GM21360 (cell line): ENCODE data around the gene PRKD1.
"Not testable (repeated sequence)": the region's sequence is repeated elsewhere in the genome, so short reads cannot be mapped to it uniquely, and the experiment has no call there.

ENCODE experiments used
- ATAC-seq: cut with Tn5 transposase; IDR thresholded peaks from one replicate; pipeline ENCODE4 v1.9.1; 2021; ENCODE audit warnings: mild to moderate bottlenecking, moderate library complexity; ENCODE audit not compliant: unreplicated experiment

Gene PRKD1

DNA sequence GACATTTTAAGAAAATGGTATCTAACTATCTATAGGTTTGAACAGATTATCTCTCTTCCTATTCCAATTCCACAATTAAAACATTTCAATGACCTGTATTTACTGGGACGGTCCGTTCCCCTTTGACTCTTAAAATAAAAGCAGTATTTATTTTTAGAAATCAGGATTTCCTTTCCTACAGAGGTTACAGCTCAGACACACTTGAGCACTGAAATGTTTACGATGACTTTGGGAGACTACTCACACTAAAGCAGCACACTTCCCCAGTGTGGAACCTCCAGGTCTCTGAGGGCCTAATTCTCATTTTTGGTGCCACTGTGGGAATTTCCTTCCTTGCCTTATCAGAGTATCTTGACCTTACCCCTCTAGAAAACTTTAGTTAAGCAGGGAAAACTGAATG, 181.8 kb downstream of the PRKD1 start:
- no peak for ATAC-seq

DNA sequence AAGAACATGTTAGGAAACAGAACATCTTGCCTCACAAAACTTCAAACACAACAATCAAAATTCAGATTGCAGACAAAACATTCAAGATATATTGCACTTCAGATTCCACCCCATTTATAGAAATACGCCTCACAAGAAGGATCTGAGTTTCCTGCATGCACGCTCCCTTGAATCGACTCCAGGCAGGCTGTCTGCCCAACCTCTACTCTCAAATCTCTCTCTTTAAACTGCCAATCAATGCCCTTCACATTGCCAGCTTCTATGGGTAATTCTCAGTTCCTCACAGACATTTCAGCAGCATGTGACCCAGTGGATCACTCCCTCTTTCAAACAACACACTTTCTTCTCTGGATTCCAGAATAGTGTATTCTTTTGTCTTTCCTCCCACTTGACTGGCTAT, 184.1 kb downstream of the PRKD1 start:
- no peak for ATAC-seq

DNA sequence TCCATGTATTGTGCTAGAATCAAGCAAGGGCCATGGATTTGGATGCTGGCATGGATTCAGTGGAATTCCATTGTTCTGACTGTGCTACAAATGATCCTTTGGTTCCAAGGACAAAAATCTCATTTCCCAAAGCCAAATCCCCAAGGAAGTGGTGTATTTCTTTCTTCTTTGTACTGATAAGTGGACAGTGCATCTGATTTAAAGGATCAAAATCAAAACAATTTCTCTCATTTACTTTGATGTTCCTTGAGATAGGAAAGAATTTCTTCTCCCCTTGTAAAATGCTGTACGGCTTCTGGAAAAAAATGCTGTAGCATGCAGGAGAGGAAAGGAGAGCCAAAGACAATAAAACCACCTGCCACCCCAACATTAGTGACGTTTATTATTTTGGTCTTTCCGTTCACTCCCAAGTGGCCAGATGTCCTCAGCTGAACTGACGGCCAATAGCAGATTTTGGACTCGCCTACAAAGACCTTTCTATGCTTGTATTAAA, 185.7 kb downstream of the PRKD1 start:
- ATAC-seq = no peak

DNA sequence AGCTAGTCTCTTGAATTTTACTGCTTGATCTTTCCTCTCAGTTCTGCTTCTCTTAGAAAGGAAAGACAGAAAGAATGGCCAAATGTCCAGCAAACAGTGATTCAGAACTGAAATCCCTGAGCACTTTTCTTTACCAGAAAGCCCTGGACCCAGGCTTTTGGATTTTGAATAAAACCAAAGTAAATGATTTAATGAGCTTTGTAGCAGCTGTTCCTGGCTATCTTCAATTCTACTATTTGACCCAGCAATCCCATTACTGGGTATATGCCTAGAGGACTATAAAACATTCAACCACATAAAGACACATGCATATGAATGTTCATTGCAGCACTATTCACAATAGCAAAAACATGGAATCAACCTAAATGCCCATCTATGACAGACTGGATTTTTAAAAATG, 187.2 kb downstream of the PRKD1 start:
- ATAC-seq = no peak

DNA sequence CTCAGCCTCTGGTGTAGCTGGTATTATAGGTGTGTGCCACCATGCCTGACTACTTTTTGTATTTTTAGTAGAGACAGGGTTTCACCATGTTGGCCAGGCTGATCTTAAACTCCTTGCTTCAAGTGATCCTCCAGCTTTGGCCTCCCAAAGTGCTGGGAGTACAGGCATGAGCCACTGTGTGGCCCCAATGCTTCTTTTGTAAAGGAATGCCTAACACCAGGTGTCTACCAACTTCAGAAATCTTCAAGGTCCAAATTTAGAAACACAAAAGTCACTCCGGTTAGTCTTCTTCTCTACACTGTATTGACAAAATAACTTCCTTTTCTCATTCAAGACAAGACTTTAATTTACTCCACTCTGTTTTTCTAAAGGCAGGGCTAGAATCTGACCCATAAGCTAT, 188.7 kb downstream of the PRKD1 start:
- no peak for ATAC-seq

DNA sequence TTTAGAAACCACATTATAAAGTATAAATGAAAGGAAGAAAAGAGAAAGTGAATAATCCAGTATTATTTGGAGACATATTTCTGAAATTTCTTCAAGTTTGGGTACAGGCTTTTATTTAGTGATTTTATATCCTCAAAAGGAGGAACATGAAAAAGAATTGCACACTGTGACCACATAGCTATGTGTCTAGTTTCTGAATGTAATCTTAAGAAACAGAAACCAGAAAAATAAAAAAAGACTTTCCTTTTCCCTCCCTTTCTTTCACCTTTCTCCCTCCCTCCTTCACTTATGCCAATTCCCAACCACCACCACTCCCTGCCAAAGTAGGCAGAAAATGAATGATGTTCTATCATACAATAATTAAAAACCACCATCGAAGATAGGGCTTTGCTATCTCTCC, 189.6 kb downstream of the PRKD1 start:
- ATAC-seq = no peak

DNA sequence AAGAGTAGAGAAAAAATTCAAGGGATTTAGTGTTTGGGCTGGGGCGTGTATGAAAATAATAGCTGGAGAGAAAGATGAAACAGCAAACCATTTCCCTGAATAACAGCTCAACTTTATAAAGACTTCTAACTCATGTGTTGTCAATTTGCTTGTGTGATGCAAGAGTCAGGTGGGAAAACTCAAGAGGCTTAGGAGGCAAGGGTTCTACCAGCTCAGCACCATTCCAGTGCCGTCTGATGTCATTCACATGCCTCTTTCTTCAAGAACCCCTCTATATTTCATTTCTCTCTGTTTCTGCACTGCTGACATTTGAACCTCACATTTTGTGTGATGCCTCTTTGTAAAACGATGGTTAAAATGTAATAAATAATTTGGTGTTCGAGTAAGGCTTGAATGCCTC, 192.2 kb downstream of the PRKD1 start:
- ATAC-seq = no peak

DNA sequence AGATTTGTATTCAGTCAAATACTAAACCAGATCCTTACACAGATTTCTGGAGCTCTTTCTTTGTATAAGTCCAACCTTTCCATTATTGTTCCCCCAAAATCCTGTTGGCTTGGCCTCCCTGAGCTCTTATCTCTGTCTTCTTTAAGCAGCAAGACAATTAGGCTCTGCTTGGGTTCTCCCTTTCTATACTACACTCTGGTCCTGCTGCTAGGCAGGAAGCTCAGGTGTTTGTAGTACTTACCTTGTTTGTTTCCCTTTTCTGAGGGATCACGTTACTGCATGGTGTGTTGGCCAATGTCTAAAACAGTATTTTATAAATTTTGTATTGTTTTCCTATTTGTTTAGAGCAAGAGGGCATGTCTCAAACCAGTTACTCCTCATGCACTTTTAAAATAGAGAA, 192.9 kb downstream of the PRKD1 start:
- no peak for ATAC-seq

DNA sequence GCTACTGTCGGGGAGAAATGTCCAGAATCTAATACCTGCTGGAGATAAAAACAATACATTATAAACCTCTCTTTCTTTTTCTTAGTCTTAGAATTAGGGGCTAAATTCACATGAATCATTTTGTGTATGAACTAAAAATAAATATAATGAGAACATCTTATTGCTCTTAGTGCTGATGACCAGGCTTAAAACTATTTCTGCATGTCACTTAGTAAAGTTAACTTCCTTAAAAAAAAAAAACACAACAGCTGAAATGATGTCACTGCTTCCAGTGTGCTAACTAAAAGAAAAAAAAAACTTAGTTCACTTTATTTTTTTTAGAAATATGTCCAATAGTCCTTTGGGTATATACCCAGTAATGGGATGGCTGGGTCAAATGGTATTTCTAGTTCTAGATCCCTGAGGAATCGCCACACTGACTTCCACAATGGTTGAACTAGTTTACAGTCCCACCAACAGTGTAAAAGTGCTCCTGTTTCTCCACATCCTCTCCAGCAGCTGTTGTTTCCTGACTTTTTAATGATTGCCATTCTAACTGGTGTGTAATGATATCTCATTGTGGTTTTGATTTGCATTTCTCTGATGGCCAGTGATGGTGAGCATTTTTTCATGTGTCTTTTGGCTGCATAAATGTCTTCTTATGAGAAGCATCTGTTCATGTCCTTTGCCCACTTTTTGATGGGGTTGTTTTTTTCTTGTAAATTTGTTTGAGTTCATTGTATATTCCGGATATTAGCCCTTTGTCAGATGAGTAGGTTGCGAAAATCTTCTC, 200.9 kb downstream of the PRKD1 start:
- ATAC-seq = not testable (repeated sequence)

DNA sequence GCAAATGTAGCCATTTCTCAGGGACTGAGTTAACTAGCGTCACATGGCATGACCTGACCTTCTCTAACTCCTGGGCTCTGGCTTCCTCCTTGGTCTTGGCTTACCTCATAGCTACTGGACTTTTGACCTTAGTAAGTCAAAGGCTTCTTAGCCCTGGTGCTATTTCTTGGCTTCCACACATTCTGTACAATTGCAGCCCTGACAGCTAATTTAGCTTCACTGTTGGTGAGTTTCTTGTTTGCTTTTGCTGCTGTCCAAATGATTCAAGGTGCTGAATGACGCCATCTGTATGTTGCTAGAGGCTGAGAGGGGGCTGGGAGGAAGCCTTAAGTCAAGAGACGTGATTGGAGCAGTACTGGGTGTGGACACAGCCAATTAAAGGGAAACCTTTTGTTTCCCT, 202.7 kb downstream of the PRKD1 start:
- no peak for ATAC-seq

DNA sequence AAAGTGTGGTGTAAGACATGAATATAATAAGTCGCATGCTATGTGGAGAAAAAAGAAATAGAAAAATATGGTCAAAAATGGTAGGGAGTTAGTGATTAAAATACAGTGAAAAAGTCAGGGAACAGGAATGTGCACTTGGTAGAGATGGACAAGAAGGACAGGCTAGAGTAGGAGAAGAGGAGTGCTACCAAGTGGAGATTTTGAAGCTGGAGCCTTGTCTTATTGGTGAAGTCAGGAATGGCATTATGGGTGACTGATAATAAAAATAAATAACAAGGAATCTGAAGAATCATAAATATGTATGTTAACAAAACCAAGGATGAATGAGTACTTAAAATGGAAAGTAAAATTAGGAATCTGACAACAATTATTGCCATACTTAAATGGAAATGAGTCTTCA, 204.8 kb downstream of the PRKD1 start:
- ATAC-seq = no peak

DNA sequence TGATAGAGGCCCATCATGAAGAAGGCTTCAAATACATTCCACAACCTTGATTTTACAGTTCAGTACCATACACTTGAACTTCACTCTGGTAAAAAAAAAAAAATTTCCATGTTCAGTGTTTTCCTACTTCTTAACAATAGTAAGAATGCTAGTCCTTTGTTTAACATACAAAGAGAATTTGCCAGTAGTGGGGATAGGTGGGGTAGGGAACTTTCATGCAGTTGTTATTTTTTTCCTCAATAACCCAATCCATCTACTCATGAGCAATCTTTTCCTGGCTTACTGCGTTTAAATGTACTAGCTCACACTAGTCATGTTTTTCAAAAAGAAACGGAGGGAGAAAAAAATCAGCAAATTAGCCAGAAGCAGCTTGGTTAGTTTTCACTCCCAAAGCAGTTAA, 206.1 kb downstream of the PRKD1 start:
- no peak for ATAC-seq

DNA sequence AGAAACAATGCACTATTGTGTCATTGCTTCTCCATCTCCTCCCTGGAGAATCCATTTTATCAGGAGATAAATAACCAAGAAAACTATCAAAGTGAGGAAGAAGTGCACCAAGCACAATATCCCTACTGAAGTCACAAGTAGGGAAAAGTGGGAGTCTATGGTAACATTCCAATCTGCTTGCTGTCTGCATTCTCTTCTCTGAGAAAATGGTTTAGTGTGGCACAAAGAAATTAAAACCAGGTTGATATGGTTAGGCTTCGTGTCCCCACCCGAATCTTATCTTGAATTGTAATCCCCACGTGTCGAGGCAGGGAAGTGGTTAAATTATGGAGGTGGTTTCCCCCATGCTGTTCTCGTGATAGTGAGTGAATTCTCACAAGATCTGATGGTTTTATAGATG, 209.7 kb downstream of the PRKD1 start:
- ATAC-seq = no peak

DNA sequence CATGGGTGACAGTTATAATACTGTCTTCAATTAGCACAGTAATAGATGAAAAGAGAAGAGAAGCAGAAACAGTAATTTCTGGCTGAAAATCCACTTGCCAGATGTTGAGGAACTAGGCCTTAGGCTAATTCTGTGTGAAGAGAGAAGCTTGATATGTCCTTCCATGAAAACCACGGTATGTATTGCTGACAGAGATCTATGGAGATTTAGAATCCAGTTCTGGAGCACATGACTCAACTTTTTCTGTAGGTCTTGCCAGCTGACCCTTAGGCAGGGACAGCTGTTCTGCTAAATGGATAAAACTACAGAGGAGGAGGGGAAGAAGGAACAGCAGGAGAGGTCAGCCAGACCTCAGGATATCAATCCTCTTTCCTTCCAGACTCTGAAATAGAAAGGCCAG, 211.5 kb downstream of the PRKD1 start:
- ATAC-seq = no peak

DNA sequence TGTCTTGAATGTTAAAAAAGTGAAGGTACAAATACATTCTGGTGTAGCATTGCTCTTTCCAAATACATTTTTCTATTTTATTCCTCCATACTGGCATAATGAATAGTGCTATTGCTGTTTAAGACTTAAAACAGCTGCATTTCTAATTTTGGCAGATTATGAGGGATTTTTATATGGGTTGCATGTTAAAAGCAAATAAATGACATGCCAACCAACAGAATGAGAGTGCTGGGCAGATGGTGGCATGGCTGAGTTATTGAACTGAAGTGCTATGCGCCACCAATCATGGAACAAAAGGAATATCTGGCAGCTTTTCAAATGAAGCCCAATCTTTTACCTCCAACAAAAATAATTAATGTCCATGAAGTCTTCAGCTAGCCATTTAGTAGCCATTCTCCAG, 215.0 kb downstream of the PRKD1 start:
- ATAC-seq = no peak

DNA sequence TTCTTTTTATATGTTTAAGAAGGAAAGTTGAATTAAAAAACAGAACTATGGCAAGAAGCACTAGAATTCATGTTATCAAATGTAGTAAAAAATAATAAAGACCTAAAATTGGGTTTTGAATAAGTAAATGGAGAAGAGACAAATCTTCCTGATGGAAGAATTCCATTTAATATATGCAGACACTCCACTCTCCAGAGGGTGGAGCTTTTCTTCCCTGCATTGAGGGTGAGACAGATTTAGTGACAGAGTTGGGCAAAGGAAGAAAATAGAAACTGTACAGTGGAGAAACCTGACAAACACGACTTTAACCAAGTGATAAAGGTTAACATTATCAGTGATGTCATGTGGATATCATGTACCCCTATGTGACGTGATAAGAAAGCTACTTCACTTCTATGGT, 217.6 kb downstream of the PRKD1 start:
- ATAC-seq = no peak

DNA sequence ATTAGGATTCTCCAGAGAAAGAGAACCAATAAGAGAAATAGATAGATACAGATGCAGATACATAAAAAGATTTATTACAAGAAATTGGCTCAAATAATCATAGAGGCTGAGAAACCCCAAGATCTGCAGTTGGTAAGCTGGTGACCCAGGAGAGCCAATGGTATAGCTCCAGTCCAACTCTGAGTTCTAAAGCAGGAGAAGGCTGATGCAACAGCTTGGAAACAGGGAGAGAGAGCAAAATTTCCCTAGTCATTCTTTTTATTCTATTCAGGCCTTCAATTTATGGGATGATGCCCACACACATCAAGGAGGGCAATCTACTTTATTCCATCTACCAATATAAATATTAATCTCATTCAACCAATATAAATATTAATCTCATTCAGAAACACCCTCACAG, 218.2 kb downstream of the PRKD1 start:
- no peak for ATAC-seq

DNA sequence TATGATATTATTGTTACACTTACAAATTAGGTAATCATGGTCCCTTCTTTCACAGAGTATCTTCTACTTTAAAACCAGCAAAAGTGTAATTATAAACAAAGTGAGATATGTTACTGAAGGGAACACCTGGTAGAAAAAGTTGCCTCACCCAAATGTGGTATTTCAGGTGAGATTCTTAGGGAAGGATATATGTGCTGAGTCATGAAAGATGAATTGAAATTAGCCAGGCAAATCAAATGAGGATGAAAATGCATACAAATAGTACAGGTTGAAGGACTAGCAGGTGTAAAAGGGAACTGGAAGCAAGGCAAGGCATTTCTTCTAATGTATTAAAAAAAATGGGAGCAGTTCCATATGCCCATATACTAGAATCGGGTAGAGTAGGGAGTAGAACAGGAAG, 220.9 kb downstream of the PRKD1 start:
- ATAC-seq = no peak

DNA sequence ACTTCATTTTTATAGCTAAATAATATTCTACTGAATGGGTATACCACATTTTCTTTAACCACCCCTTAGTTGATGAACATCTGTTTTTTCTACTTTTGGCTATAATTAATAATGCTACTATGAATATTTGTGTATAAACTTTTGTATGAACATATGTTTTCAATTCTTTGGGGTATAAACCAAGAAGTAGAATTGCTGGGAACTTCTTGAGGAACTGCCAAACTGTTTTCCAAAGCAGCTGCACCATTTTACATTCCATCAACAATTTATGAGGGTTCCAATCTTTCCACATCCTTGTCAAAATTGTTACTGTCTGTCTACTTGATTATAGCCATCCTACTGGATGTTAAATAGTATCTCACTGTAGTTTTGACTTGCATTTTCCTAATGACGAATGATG, 221.8 kb downstream of the PRKD1 start:
- ATAC-seq = no peak

DNA sequence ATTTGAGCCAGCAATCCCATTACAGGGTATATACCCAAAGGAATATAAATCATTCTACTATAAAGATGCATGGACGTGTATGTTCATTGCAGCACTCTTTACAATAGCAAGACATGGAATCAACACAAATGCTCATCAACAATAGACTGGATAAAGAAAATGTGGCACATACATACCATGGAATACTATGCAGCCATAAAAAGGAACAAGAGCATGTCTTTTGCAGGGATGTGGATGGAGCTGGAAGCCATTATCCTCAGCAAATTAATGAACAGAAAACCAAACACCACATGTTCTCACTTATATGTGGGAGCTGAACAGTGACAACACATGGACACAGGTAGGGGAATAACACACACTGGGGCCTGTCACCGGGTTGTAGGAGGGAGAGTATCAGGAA, 238.1 kb downstream of the PRKD1 start:
- not testable (repeated sequence) for ATAC-seq

DNA sequence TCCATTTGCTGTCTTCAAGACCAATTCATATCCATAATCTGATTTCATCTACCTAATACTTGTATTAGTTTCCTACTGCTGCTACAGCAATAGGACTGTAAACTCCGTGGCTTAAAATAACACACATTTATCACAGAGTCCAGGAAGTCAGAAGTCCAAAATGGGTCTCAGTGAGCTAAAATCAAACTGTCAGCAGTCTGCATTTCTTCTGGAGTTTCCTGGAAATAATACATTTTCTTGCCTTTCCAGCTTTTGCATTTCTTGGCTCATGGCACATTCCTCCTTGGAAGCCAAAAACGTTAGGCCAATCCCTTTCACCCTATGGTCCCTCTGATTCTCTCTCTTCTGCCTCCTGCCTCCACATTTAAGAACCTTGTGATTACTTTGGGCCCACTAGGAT, 239.8 kb downstream of the PRKD1 start:
- ATAC-seq = no peak

DNA sequence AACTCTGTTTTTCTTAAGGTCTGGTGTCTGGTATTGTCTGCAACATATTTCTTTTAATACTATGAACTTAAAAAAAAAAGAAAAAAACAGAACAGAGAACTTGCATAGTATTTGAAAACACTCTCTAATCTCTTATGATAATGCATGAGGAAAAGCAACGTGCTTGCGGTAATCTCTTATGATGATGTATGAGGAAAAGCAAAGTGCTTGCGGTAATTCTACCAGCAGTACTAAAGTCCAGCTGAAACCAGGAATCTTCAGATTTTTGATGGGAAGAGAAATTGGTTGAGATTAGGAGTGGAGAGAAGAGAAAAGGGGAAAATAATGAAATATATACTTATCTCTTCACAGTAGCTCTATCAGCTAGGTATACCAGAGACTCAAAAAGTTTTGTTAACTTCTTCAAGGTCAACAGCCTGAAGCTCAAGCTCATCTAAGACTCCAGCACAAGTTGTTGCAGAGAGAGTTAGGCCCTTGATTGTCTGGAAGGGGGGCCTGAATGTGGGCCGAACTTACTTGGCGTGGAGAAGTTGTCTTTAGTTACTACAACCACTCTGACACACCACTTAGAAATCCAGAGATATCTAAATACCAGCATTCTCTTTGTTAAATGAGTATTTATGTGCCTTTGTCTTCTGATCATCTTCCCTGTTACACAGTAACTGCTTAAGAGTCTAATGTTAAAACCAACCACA, 240.4 kb downstream of the PRKD1 start:
- ATAC-seq = no peak

DNA sequence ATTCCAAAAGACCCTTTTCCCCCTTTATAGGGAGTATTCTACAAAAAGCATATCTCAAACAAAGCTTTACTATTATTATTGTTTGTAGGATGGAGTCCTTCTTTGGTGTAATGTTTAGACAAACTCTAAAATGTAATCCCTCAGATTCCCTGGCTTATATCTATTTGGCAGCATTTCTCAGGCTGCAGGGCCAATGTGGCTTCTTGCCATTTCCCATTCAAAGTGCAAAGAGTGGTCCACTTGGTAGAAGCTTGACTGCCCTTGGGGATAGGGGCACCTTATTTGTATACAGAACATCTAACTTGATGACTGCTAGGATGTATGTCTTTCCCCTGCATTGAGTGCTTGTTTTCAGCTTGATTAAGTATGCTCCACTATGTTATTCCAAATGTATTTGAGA, 242.7 kb downstream of the PRKD1 start:
- ATAC-seq = no peak
